Peyer's patch (tissue), 4 donors: Measurements from ENCODE around the gene AGMO. TPM values are rescaled to one million over a fixed set of nuclear protein-coding genes. Genes with fewer than 3 reads are reported as not detected.

Experiments
- DNase-seq, 3 donors: peaks; one replicate each; pipeline ENCODE4 v3.0.0-alpha.2; 2017 to 2019
- H3K27ac ChIP-seq, 4 donors: fragments of 200-600 bp; sonication (generic); one replicate each; pipeline ENCODE4 v1.5.1; 2016 to 2019
- H3K27me3 ChIP-seq, 2 donors: fragments of 200-600 bp; sonication (generic); one replicate each; pipeline ENCODE4 v1.5.1; 2019
- H3K36me3 ChIP-seq, 3 donors: fragments of 200-600 bp; sonication (generic); one replicate each; pipeline ENCODE4 v1.5.1; 2016 to 2019
- H3K4me1 ChIP-seq, 4 donors: fragments of 200-600 bp; sonication (generic); one replicate each; pipeline ENCODE4 v1.5.1; 2016 to 2019
- H3K4me3 ChIP-seq, 4 donors: fragments of 200-600 bp; sonication (generic); 1 replicate in 3 of 4; 2 replicates in 1 of 4; pipeline ENCODE4 v1.5.1; 2016 to 2019; ENCODE audit warnings: mild to moderate bottlenecking in 1 of 4
- H3K9me3 ChIP-seq, 4 donors: fragments of 200-600 bp; sonication (generic); one replicate each; pipeline ENCODE4 v1.5.1; 2016 to 2019; ENCODE audit warnings: mild to moderate bottlenecking in 1 of 4
- POLR2A ChIP-seq, 2 donors: fragments of 450-650 bp; IDR thresholded peaks; one replicate each; pipeline ENCODE4 v1.5.1; 2017; ENCODE audit warnings: antibody characterized with exemption in 2 of 2, mild to moderate bottlenecking in 2 of 2, moderate library complexity in 2 of 2
- total RNA-seq, 4 donors: library from RNA; depleted of rRNA; stranded (reverse); fragments of >200 nt; gene quantifications; one replicate each; pipeline ENCODE4 v1.1.0, GENCODE V29; 2016
- TF ChIP-seq, protein P1 (sequence below), 6 experiments: fragments of 450-650 bp in 4 of 6; fragments of 200-600 bp in 2 of 6; sonication (generic) in 1 of 6; IDR thresholded peaks; one replicate each; pipeline ENCODE4 v1.5.1; 2017 to 2019; ENCODE audit warnings: antibody characterized with exemption in 6 of 6, mild to moderate bottlenecking in 3 of 6, moderate library complexity in 1 of 6

The AGMO gene
- total RNA-seq, 4 donors from 2014 or later: 0.83 to 25.7 (median 15.8) TPM

- TF ChIP-seq POLR2A (IDR thresholded peaks at IDR 0.05): no peak
- TF ChIP-seq, protein P1, sequence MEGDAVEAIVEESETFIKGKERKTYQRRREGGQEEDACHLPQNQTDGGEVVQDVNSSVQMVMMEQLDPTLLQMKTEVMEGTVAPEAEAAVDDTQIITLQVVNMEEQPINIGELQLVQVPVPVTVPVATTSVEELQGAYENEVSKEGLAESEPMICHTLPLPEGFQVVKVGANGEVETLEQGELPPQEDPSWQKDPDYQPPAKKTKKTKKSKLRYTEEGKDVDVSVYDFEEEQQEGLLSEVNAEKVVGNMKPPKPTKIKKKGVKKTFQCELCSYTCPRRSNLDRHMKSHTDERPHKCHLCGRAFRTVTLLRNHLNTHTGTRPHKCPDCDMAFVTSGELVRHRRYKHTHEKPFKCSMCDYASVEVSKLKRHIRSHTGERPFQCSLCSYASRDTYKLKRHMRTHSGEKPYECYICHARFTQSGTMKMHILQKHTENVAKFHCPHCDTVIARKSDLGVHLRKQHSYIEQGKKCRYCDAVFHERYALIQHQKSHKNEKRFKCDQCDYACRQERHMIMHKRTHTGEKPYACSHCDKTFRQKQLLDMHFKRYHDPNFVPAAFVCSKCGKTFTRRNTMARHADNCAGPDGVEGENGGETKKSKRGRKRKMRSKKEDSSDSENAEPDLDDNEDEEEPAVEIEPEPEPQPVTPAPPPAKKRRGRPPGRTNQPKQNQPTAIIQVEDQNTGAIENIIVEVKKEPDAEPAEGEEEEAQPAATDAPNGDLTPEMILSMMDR (IDR thresholded peaks at IDR 0.05): no peak
- H3K36me3 ChIP-seq: no peaks in the 10 kb centered on the region
- no peak for DNase-seq
- no peaks in the 10 kb centered on the region for H3K27me3 ChIP-seq
- H3K4me3 ChIP-seq: no peak overlapping the region
- no peaks in the 10 kb centered on the region for H3K4me1 ChIP-seq
- no peaks in the 10 kb centered on the region for H3K9me3 ChIP-seq
- no peak overlapping the region for H3K27ac ChIP-seq
These were observed 209.2 kb downstream of the AGMO start for GRCh38 chr7:15352421-15353206.

- no peak for TF ChIP-seq POLR2A (IDR thresholded peaks at IDR 0.05)
- TF ChIP-seq, protein P1 (IDR thresholded peaks at IDR 0.05): no peak
- Histone ChIP-seq H3K36me3 (no peaks in the 10 kb centered on the region), H3K9me3 (no peaks in the 10 kb centered on the region), H3K4me3 (no peak overlapping the region), H3K27me3 (no peaks in the 10 kb centered on the region), H3K27ac (no peak overlapping the region), H3K4me1 (no peaks in the 10 kb centered on the region)
- no peak for DNase-seq
These were observed 216.6 kb downstream of the AGMO start for GRCh38 chr7:15345216-15345615.

GRCh38 chr7:15341817-15342216 is 220.0 kb downstream of the AGMO start:
- Histone ChIP-seq H3K36me3 (no peaks in the 10 kb centered on the region), H3K4me1 (no peaks in the 10 kb centered on the region), H3K27me3 (no peaks in the 10 kb centered on the region), H3K4me3 (no peak overlapping the region), H3K9me3 (no peaks in the 10 kb centered on the region), H3K27ac (no peak overlapping the region)
- TF ChIP-seq, protein P1 (IDR thresholded peaks at IDR 0.05): no peak
- TF ChIP-seq POLR2A (IDR thresholded peaks at IDR 0.05): no peak
- no peak for DNase-seq

DNA sequence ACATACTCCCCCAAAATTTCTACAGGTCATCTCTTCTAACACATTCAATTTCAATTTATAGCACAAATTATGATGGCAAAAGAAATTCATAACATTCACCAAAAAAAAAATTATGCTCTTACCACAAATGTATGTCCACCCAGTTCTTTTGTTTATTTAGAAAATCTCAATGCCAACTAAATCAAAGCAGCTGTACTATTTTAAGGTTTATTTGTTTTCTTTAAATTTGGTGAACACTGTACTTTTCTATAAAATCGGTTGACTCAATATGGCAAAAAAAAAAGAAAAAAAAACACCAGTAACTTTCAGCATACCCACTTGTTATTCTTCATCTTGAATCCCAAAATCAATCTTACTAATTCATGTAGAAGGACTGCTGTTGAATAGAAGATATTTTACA is 225.7 kb downstream of the AGMO start:
- no peak for TF ChIP-seq POLR2A (IDR thresholded peaks at IDR 0.05)
- TF ChIP-seq, protein P1 (IDR thresholded peaks at IDR 0.05): no peak
- H3K4me1 ChIP-seq: no peaks in the 10 kb centered on the region
- H3K4me3 ChIP-seq: no peak overlapping the region
- H3K36me3 ChIP-seq: no peaks in the 10 kb centered on the region
- no peaks in the 10 kb centered on the region for H3K9me3 ChIP-seq
- H3K27me3 ChIP-seq: no peaks in the 10 kb centered on the region
- no peak overlapping the region for H3K27ac ChIP-seq
- DNase-seq: no peak

- H3K27me3 ChIP-seq: no peaks in the 10 kb centered on the region
- no peak for DNase-seq
- no peaks in the 10 kb centered on the region for H3K4me1 ChIP-seq
- H3K4me3 ChIP-seq: no peak overlapping the region
- TF ChIP-seq POLR2A (IDR thresholded peaks at IDR 0.05): no peak
- TF ChIP-seq, protein P1 (IDR thresholded peaks at IDR 0.05): no peak
- no peaks in the 10 kb centered on the region for H3K9me3 ChIP-seq
- H3K36me3 ChIP-seq: no peaks in the 10 kb centered on the region
- no peak overlapping the region for H3K27ac ChIP-seq
These were observed 226.4 kb downstream of the AGMO start for GRCh38 chr7:15335390-15335789.
